NCI-H2029 treated with DMSO at 0.1 percent for 48 hours (cell line): ENCODE results near the gene ZNF625.
"Not testable (repeated sequence)": the region's sequence is repeated elsewhere in the genome, so short reads cannot be mapped to it uniquely, and the experiment has no call there.

Experiments
- DNase-seq: peaks from one replicate; lab custom pipeline; 2025; lab: John Stamatoyannopoulos, UW

Gene ZNF625

GRCh38 chr19:12137221-12137940 lies 19.2 kb downstream of the ZNF625 start:
- no peak for DNase-seq

GRCh38 chr19:12133069-12133468 lies 23.5 kb downstream of the ZNF625 start:
- DNase-seq = no peak

- DNase-seq = no peak
Observed at GRCh38 chr19:12126707-12127106, 29.8 kb downstream of the ZNF625 start.

- DNase-seq = no peak
Observed at GRCh38 chr19:12117201-12117970, 39.1 kb downstream of the ZNF625 start.

GRCh38 chr19:12113121-12113520 lies 43.4 kb downstream of the ZNF625 start:
- no peak for DNase-seq

- no peak for DNase-seq
Observed at GRCh38 chr19:12112701-12113100, 43.8 kb downstream of the ZNF625 start.

GRCh38 chr19:12111943-12112637 lies 44.4 kb downstream of the ZNF625 start:
- DNase-seq = no peak

- no peak for DNase-seq
Observed at GRCh38 chr19:12111176-12111575, 45.4 kb downstream of the ZNF625 start.

GRCh38 chr19:12103909-12104308 lies 52.6 kb downstream of the ZNF625 start:
- DNase-seq = not testable (repeated sequence)

GRCh38 chr19:12098040-12098439 lies 58.5 kb downstream of the ZNF625 start:
- DNase-seq = no peak

GRCh38 chr19:12095111-12095790 lies 61.3 kb downstream of the ZNF625 start:
- DNase-seq = no peak
